ENCODE measurements around the gene SMURF1.

DNA sequence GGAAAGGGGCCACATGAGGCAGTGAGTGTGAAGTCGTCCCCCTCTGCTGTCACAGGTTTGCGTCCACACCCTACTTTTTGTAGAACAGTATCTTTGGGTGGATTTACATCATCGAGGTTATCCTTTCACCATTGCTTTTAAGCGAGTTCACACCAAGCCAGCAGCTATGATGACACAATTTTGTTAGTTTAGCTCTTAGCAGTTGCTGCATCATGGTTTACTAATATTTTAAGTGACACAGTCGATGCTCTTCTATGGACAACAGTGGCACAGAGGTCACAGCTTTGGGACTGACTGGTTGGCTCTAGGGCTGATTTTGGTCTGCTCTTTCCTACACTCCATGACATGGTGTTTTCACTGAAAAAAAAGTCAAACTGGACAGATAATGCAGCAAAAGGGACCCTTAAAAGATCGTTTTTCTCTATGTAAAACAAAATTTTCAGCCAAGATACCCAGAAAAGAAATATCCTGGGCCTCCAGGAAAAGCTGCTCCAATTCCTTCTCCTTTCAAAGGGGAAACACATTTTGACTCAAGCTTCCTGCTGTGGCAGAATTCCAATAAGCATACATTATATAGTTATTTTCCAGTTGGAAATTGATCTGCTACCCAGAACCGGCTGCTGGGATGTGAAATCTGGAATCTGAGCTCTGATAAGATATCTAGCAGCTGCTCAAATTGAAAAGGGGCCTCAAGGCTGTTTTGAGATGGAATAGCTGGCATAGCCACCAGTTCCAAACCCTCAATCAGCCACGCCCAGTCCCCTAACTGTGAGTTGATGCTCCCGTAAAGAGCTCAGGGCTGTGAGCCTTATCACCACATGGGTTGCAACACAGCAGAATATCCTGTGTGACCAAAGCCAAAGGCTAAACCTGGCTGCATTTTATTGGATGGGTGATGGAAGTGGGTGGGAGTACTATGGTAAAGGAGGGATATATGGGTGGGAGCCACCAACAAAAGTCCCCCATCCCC lies 114.2 kb downstream of the SMURF1 start:
- TF ChIP-seq EZH2phosphoT487 (IDR thresholded peaks at IDR 0.05; ENCODE audit: borderline replicate concordance, low read length) (no peak), EZH2 (IDR thresholded peaks at IDR 0.05; ENCODE audit: low read length, unreplicated experiment) (no peak)
- TF ChIP-seq, protein P1, sequence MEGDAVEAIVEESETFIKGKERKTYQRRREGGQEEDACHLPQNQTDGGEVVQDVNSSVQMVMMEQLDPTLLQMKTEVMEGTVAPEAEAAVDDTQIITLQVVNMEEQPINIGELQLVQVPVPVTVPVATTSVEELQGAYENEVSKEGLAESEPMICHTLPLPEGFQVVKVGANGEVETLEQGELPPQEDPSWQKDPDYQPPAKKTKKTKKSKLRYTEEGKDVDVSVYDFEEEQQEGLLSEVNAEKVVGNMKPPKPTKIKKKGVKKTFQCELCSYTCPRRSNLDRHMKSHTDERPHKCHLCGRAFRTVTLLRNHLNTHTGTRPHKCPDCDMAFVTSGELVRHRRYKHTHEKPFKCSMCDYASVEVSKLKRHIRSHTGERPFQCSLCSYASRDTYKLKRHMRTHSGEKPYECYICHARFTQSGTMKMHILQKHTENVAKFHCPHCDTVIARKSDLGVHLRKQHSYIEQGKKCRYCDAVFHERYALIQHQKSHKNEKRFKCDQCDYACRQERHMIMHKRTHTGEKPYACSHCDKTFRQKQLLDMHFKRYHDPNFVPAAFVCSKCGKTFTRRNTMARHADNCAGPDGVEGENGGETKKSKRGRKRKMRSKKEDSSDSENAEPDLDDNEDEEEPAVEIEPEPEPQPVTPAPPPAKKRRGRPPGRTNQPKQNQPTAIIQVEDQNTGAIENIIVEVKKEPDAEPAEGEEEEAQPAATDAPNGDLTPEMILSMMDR (conservative IDR thresholded peaks at IDR 0.05; ENCODE audit: low read depth, low read length), result no peak

Data from PC-3 (cell line).